Stomach (tissue), 19 donors: Measurements from ENCODE around the gene CCSER1. TPM values are rescaled to one million over a fixed set of nuclear protein-coding genes. Genes with fewer than 3 reads are reported as not detected.

Experiments used
- DNase-seq, 2 donors: peaks; one replicate each; pipeline versions ENCODE4 v3.0.0 to v3.0.0-alpha.2; 2013 to 2019
- H3K27ac ChIP-seq, 5 donors: fragments of 200-600 bp in 4 of 5; sonication (generic) in 4 of 5; one replicate each; pipeline ENCODE4 v1.5.1; 2013 to 2019; ENCODE audit warnings: mild to moderate bottlenecking in 1 of 5, moderate library complexity in 1 of 5
- H3K27me3 ChIP-seq, 3 donors: fragments of 200-600 bp; sonication (generic); one replicate each; pipeline ENCODE4 v1.5.1; 2017 to 2019; ENCODE audit warnings: mixed run types in 1 of 3
- H3K36me3 ChIP-seq, 4 donors: fragments of 200-600 bp; sonication (generic); 1 replicate in 3 of 4; 2 replicates in 1 of 4; pipeline ENCODE4 v1.5.1; 2016 to 2019
- H3K4me1 ChIP-seq, 4 donors: fragments of 200-600 bp; sonication (generic); one replicate each; pipeline ENCODE4 v1.5.1; 2016 to 2019
- H3K4me3 ChIP-seq, 4 donors: fragments of 200-600 bp; sonication (generic) in 3 of 4; one replicate each; pipeline ENCODE4 v1.5.1; 2016 to 2019; ENCODE audit warnings: mild to moderate bottlenecking in 1 of 4
- H3K9me3 ChIP-seq, 4 donors: fragments of 200-600 bp; sonication (generic); one replicate each; pipeline ENCODE4 v1.5.1; 2016 to 2019
- EP300 ChIP-seq: sonication (generic); formaldehyde crosslinking; IDR thresholded peaks from one replicate; pipeline ENCODE4 v1.6.1; 2017; ENCODE audit warnings: antibody characterized with exemption
- POLR2A ChIP-seq, 4 donors: fragments of 450-650 bp; IDR thresholded peaks; one replicate each; pipeline ENCODE4 v1.6.1; 2016; ENCODE audit warnings: antibody characterized with exemption in 4 of 4, control low read depth in 2 of 4, mild to moderate bottlenecking in 1 of 4, moderate library complexity in 1 of 4
- POLR2AphosphoS5 ChIP-seq, 3 donors: sonication (generic); formaldehyde crosslinking; IDR thresholded peaks; one replicate each; pipeline ENCODE4 v1.6.1; 2016; ENCODE audit warnings: antibody characterized with exemption in 3 of 3
- WGBS, 5 donors: extraction: QIAGEN DNeasy Blood & Tissue Kit in 3 of 5; methylation state at CpG; one replicate each; pipeline versions ENCODE4 v1.1.5 to v1.1.7; 2013 to 2018; 5-methylcytosine and 5-hydroxymethylcytosine counted together
- intact Hi-C: fragments of 100-400 bp; cut with DNase I; formaldehyde crosslinking; loops from one replicate; pipeline ENCODE4 v1.15.1; 2023; ENCODE audit warnings: low total_unique reads
- long read RNA-seq, 10 donors: transcript quantifications; one replicate each; lab custom pipeline, GENCODE V29; 2026
- polyA plus RNA-seq, 3 donors: library from polyadenylated mRNA; stranded (reverse); fragments of 200-250 nt; gene quantifications; one replicate each; pipeline ENCODE4 v1.2.3, GENCODE V29; 2013
- total RNA-seq, 5 donors: library from RNA; depleted of rRNA; stranded (reverse); fragments of >200 nt; gene quantifications; one replicate each; pipeline versions ENCODE4 v1.1.0 to v1.2.3, GENCODE V29; 2014 to 2016
- TF ChIP-seq, protein P1 (sequence below), 7 experiments: fragments of 450-650 bp in 4 of 7; fragments of 200-600 bp in 3 of 7; sonication (generic) in 3 of 7; IDR thresholded peaks; one replicate each; pipeline ENCODE4 v1.5.1; 2016 to 2019; ENCODE audit warnings: antibody characterized with exemption in 7 of 7, control low read depth in 2 of 7, mild to moderate bottlenecking in 1 of 7
- donor health status: healthy with polysubstance abuse.
- donor health status: Bipolar disorder and iron deficiency.
- donor health status: healthy.

The CCSER1 gene
- total RNA-seq: 100 to 1,000 TPM in 1 of 5 donors, 10 to 100 TPM in 3, 1 to 10 TPM in 1; 5.4 to 149 (median 28.1) TPM
- polyA plus RNA-seq: 1 to 10 TPM in 1 of 3 donors, under 1 TPM in 2; 0.33 to 2.6 (median 1.00) TPM
- long read RNA-seq, donor 1: 0 reads
- long read RNA-seq, donor 2: 0 reads
- long read RNA-seq, donor 3, partial matches to known transcripts: 0 of 1 reads
- long read RNA-seq, donor 3, other reads (novel, unspliced or antisense): 0 of 1 reads
- long read RNA-seq, donor 4: 0 reads
- long read RNA-seq, donor 5: 0 reads
- long read RNA-seq, donor 6: 0 reads
- long read RNA-seq, donor 7: 0 reads
- long read RNA-seq, donor 8: 0 reads
- long read RNA-seq, donor 9, partial matches to known transcripts: 0 of 1 reads
- long read RNA-seq, donor 9, other reads (novel, unspliced or antisense): 0 of 1 reads
- long read RNA-seq, donor 10: 0 reads

DNA sequence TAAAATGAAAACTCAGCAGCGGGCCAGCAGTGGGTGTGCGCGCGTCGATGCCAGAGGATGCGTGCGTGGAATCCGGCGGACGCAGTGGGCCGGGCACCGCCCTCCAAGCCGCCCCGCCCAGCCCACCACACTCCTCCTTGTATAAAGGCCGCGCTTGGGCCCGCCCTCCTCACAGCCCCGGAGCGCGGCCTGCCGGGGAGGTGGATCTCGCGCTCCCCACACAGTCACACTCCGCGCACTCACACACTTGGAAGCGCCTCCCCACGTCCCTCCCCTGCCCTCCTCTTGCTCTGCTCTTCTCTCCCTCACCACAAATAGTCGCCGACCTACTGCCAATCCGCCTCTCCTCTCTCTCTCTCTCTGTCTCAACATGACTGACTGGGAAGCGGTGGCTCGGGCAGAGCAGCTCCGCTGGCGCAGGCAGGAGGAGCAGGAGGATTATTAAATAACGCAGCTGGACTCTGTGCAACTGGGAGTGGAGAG is at the start of gene CCSER1:
Gene CCSER1, plus strand, starts transcription at position 172 of the 483 bp plus-strand sequence.
- DNase-seq: peak; percentile 85 to 94
- H3K4me3 ChIP-seq: peak within 1 kb of the TSS; percentile 66 to 80 (median 71)
- peaks cover 0 to 26% (median 13%) of the 10 kb centered on the region in 4 donors for H3K4me1 ChIP-seq
- peaks cover 0 to 15% (median 0%) of the 10 kb centered on the region in 3 donors for H3K27me3 ChIP-seq
- H3K9me3 ChIP-seq: no peaks in the 10 kb centered on the region
- intact Hi-C loops: no loop called here
- H3K27ac ChIP-seq: peak within 1 kb of the TSS; percentile 86 to 95 (median 91)
- TF ChIP-seq, protein P1, sequence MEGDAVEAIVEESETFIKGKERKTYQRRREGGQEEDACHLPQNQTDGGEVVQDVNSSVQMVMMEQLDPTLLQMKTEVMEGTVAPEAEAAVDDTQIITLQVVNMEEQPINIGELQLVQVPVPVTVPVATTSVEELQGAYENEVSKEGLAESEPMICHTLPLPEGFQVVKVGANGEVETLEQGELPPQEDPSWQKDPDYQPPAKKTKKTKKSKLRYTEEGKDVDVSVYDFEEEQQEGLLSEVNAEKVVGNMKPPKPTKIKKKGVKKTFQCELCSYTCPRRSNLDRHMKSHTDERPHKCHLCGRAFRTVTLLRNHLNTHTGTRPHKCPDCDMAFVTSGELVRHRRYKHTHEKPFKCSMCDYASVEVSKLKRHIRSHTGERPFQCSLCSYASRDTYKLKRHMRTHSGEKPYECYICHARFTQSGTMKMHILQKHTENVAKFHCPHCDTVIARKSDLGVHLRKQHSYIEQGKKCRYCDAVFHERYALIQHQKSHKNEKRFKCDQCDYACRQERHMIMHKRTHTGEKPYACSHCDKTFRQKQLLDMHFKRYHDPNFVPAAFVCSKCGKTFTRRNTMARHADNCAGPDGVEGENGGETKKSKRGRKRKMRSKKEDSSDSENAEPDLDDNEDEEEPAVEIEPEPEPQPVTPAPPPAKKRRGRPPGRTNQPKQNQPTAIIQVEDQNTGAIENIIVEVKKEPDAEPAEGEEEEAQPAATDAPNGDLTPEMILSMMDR (IDR thresholded peaks at IDR 0.05): no peak
- peak; percentile 38 to 98 (median 95) for TF ChIP-seq POLR2AphosphoS5 (IDR thresholded peaks at IDR 0.05)
- no peak for TF ChIP-seq EP300
- TF ChIP-seq POLR2A (IDR thresholded peaks at IDR 0.05): peak in 3 of 4 donors; percentile 66 to 97 (median 84)
- H3K36me3 ChIP-seq: no peaks in the 10 kb centered on the region
- WGBS, 5 donors: 0 to 2% (median 1%) methylated on average over 22 to 35 of the region's 35 CpGs

DNA sequence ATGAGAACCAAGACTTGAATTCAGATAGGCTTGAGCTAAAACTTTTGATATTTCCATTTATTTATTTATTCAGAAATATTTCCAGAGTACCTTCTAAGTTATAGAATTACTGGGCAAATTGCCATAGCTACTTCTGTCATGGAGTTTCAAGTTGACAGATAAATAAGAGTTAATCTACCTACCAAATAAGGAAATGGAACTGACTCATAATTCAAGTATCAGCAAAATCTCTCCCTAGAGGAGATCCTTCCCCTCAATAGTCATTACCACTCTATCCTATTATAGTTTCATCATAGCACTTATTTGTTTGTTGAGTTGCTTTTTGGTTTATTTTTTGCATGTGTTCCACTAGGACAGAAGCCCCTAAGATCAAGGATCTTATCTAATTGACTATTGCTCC is 48.8 kb upstream of the CCSER1 start:
- no peaks in the 10 kb centered on the region for H3K27me3 ChIP-seq
- intact Hi-C loops: no loop called here
- TF ChIP-seq, protein P1 (IDR thresholded peaks at IDR 0.05): no peak
- no peak for TF ChIP-seq EP300
- no peak for TF ChIP-seq POLR2AphosphoS5 (IDR thresholded peaks at IDR 0.05)
- no peak for TF ChIP-seq POLR2A (IDR thresholded peaks at IDR 0.05)
- H3K4me1 ChIP-seq: no peaks in the 10 kb centered on the region
- no peaks in the 10 kb centered on the region for H3K36me3 ChIP-seq
- DNase-seq: no peak
- no peak overlapping the region for H3K4me3 ChIP-seq
- H3K9me3 ChIP-seq: no peaks in the 10 kb centered on the region
- no peak overlapping the region for H3K27ac ChIP-seq

DNA sequence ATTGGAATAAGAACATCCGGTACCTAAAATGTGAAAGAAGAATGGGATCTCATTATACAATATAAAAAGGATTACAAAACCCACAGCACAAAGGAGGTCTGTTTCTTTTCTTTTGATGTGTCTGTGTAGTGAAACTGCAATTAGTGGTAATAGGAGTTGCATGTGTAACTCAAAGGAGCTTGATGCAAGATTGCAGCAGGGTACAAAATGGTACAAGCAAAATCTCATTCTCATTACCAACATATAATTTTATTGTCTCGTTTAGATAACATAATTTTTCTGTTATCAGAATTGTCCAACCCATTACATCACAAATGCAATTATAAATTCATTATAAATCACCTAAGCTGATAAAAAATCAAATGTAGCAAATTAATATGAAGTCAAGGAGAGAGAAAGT is 47.1 kb upstream of the CCSER1 start:
- Histone ChIP-seq H3K36me3 (no peaks in the 10 kb centered on the region), H3K9me3 (no peaks in the 10 kb centered on the region), H3K27ac (no peak overlapping the region), H3K4me1 (no peaks in the 10 kb centered on the region), H3K4me3 (no peak overlapping the region), H3K27me3 (no peaks in the 10 kb centered on the region)
- TF ChIP-seq, protein P1 (IDR thresholded peaks at IDR 0.05): no peak
- no peak for DNase-seq
- intact Hi-C loops: no loop called here
- WGBS, 5 donors: 78 to 90% (median 83%) methylated on average over 2 of the region's 2 CpGs

DNA sequence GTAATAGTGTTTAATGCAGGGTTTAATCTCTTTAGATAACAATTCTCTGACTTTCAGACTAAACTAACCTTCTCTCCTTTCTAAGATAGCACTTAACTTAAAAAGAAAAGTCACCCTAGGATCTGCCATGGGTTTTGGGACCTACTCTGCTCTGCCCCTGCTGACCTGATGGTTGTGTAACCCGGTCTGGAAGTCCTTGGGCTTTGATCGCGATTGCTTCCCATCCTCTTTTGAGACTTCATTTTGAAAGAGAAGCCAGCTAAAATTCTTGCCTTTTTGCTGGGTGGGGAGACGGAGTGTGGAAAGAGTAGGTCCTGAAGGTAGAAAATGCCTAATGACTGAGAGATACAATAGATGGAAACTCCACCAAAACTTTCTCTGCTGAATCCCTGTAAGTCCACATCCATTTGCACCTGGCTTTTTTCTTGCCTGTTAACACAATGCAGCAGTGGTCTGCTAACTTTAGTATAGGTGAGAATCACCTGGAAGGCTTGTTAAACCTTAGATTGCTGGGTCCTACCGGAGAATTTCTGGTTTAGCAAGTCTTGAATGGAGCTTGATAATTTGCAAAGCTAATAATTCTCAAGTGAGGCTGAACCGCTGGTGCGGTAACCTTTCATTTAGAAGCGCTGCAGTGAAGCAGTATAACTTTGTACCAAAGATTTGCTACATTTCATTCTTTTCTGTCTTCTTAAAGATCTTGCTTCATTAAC is 45.6 kb upstream of the CCSER1 start:
- Histone ChIP-seq H3K4me3 (no peak overlapping the region), H3K27ac (no peak overlapping the region), H3K36me3 (no peaks in the 10 kb centered on the region), H3K9me3 (no peaks in the 10 kb centered on the region), H3K27me3 (no peaks in the 10 kb centered on the region), H3K4me1 (no peaks in the 10 kb centered on the region)
- TF ChIP-seq POLR2AphosphoS5 (IDR thresholded peaks at IDR 0.05): no peak
- TF ChIP-seq POLR2A (IDR thresholded peaks at IDR 0.05): no peak
- no peak for TF ChIP-seq EP300
- TF ChIP-seq, protein P1 (IDR thresholded peaks at IDR 0.05): no peak
- intact Hi-C loops: no loop called here
- 35 to 64% (median 43%) methylated on average over 8 of the region's 8 CpGs for WGBS, 5 donors
- DNase-seq: peak in 1 of 2 donors; percentile 60
